Suprapubic skin (tissue), 4 donors: ENCODE data around the gene NEURL4. TPM values are rescaled to one million over a fixed set of nuclear protein-coding genes. Genes with fewer than 3 reads are reported as not detected.
"Not testable (repeated sequence)": the region's sequence is repeated elsewhere in the genome, so short reads cannot be mapped to it uniquely, and the experiment has no call there.

Experiments
- DNase-seq, 2 donors: peaks; one replicate each; pipeline ENCODE4 v3.0.0-alpha.2; 2019; ENCODE audit warnings: low spot score in 2 of 2
- H3K27ac ChIP-seq: fragments of 200-600 bp; sonication (generic); one replicate; pipeline ENCODE4 v1.5.1; 2019
- H3K27me3 ChIP-seq: fragments of 200-600 bp; sonication (generic); one replicate; pipeline ENCODE4 v1.5.1; 2019
- H3K36me3 ChIP-seq: fragments of 200-600 bp; sonication (generic); one replicate; pipeline ENCODE4 v1.5.1; 2019
- H3K4me1 ChIP-seq: fragments of 200-600 bp; sonication (generic); one replicate; pipeline ENCODE4 v1.5.1; 2019
- H3K4me3 ChIP-seq: fragments of 200-600 bp; sonication (generic); one replicate; pipeline ENCODE4 v1.5.1; 2019; ENCODE audit warnings: mild to moderate bottlenecking
- H3K9me3 ChIP-seq: fragments of 200-600 bp; sonication (generic); one replicate; pipeline ENCODE4 v1.5.1; 2019
- CTCF ChIP-seq, 2 donors: fragments of 200-600 bp in 1 of 2; fragments of 450-650 bp in 1 of 2; sonication (generic) in 1 of 2; IDR thresholded peaks; one replicate each; pipeline ENCODE4 v1.5.1; 2016 to 2019; ENCODE audit warnings: antibody characterized with exemption in 2 of 2, mild to moderate bottlenecking in 1 of 2, moderate library complexity in 1 of 2
- EP300 ChIP-seq: sonication (generic); formaldehyde crosslinking; IDR thresholded peaks from one replicate; pipeline ENCODE4 v1.6.1; 2017; ENCODE audit warnings: antibody characterized with exemption
- POLR2A ChIP-seq, 2 donors: fragments of 450-650 bp; IDR thresholded peaks; one replicate each; pipeline ENCODE4 v1.6.1; 2017; ENCODE audit warnings: antibody characterized with exemption in 2 of 2, mild to moderate bottlenecking in 2 of 2, moderate library complexity in 2 of 2
- POLR2AphosphoS5 ChIP-seq, 3 donors: sonication (generic); formaldehyde crosslinking; IDR thresholded peaks; one replicate each; pipeline ENCODE4 v1.6.1; 2017; ENCODE audit warnings: antibody characterized with exemption in 3 of 3
- WGBS: methylation state at CpG from one replicate; pipeline ENCODE4 v1.1.5; 2018; 5-methylcytosine and 5-hydroxymethylcytosine counted together
- total RNA-seq, 4 donors: library from RNA; depleted of rRNA; stranded (reverse); fragments of >200 nt; gene quantifications; one replicate each; pipeline ENCODE4 v1.1.0, GENCODE V29; 2016

Gene NEURL4
- total RNA-seq, 4 donors from 2014 or later: 11.7 to 51.3 (median 20.6) TPM

- no peak overlapping the region for H3K27ac ChIP-seq
- no peak overlapping the region for H3K4me3 ChIP-seq
- H3K36me3 ChIP-seq: no peaks in the 10 kb centered on the region
- peaks cover 12% of the 10 kb centered on the region for H3K4me1 ChIP-seq
- no peaks in the 10 kb centered on the region for H3K9me3 ChIP-seq
- TF ChIP-seq EP300: no peak
- no peak for TF ChIP-seq POLR2AphosphoS5 (IDR thresholded peaks at IDR 0.05)
- no peak for TF ChIP-seq CTCF (IDR thresholded peaks at IDR 0.05)
- TF ChIP-seq POLR2A (IDR thresholded peaks at IDR 0.05): no peak
- DNase-seq: no peak
- 66% methylated on average over 3 of the region's 3 CpGs for WGBS
- H3K27me3 ChIP-seq: peaks cover 8% of the 10 kb centered on the region
These were observed 5.9 kb upstream of the NEURL4 start for GRCh38 chr17:7334938-7335538.

GRCh38 chr17:7332600-7333069 lies 3.5 kb upstream of the NEURL4 start:
- H3K9me3 ChIP-seq, H3K27ac ChIP-seq, H3K4me3 ChIP-seq, H3K27me3 ChIP-seq, DNase-seq, H3K36me3 ChIP-seq: not testable (repeated sequence)
- WGBS: 39% methylated on average over 14 of the region's 14 CpGs
- H3K4me1 ChIP-seq: peaks cover 23% of the 10 kb centered on the region

- Histone ChIP-seq H3K4me3 (no peak overlapping the region), H3K9me3 (no peaks in the 10 kb centered on the region), H3K4me1 (peaks cover 26% of the 10 kb centered on the region), H3K27me3 (peaks cover 8% of the 10 kb centered on the region), H3K27ac (no peak overlapping the region), H3K36me3 (no peaks in the 10 kb centered on the region)
- TF ChIP-seq POLR2AphosphoS5 (IDR thresholded peaks at IDR 0.05) (no peak), EP300 (no peak), POLR2A (IDR thresholded peaks at IDR 0.05) (no peak), CTCF (IDR thresholded peaks at IDR 0.05) (no peak)
- 33% methylated on average over 6 of the region's 7 CpGs for WGBS
- DNase-seq: no peak
These were observed 3.0 kb upstream of the NEURL4 start for GRCh38 chr17:7332111-7332510.

GRCh38 chr17:7330638-7331015 lies 1.5 kb upstream of the NEURL4 start:
- 78% methylated on average over 6 of the region's 13 CpGs for WGBS
- H3K4me3 ChIP-seq: peak overlapping the region; percentile 71

GRCh38 chr17:7329997-7330637 lies 982 bp upstream of the NEURL4 start:
- Histone ChIP-seq H3K36me3 (peaks cover 15% of the 10 kb centered on the region), H3K27me3 (no peaks in the 10 kb centered on the region), H3K9me3 (no peaks in the 10 kb centered on the region), H3K4me3 (peak overlapping the region; percentile 71), H3K27ac (peak overlapping the region; percentile 86), H3K4me1 (peaks cover 26% of the 10 kb centered on the region)
- 0% methylated on average over 17 of the region's 34 CpGs for WGBS
- DNase-seq: peak in 1 of 2 donors; percentile 87
- no peak for TF ChIP-seq POLR2AphosphoS5 (IDR thresholded peaks at IDR 0.05)
- no peak for TF ChIP-seq EP300

More at GRCh38 chr17:7330638-7331015, 1.5 kb upstream of the NEURL4 start:
- H3K4me1 ChIP-seq: peaks cover 26% of the 10 kb centered on the region
- H3K27me3 ChIP-seq: no peaks in the 10 kb centered on the region
- TF ChIP-seq CTCF (IDR thresholded peaks at IDR 0.05): no peak
- no peaks in the 10 kb centered on the region for H3K9me3 ChIP-seq
- H3K36me3 ChIP-seq: peaks cover 10% of the 10 kb centered on the region
- DNase-seq: no peak
- H3K27ac ChIP-seq: peak overlapping the region; percentile 86

- 0% methylated on average over 36 of the region's 43 CpGs for WGBS
- peak; percentile 98 for DNase-seq
- no peaks in the 10 kb centered on the region for H3K27me3 ChIP-seq
- peaks cover 16% of the 10 kb centered on the region for H3K36me3 ChIP-seq
- H3K4me1 ChIP-seq: peaks cover 26% of the 10 kb centered on the region
- H3K27ac ChIP-seq: peak overlapping the region; percentile 86
- peak overlapping the region; percentile 71 for H3K4me3 ChIP-seq
- H3K9me3 ChIP-seq: no peaks in the 10 kb centered on the region
- TF ChIP-seq POLR2A (IDR thresholded peaks at IDR 0.05): peak in 1 of 2 donors; percentile 66
- TF ChIP-seq EP300: no peak
- TF ChIP-seq CTCF (IDR thresholded peaks at IDR 0.05): no peak
- peak in 2 of 3 donors; percentile 59 to 73 for TF ChIP-seq POLR2AphosphoS5 (IDR thresholded peaks at IDR 0.05)
These were observed 350 bp upstream of the NEURL4 start for GRCh38 chr17:7329374-7329996.
